Psoas muscle (tissue), 8 donors: ENCODE measurements around the gene COL6A2. TPM values are rescaled to one million over a fixed set of nuclear protein-coding genes. Genes with fewer than 3 reads are reported as not detected.

ENCODE experiments used
- ATAC-seq, 4 donors: fragments of 200-7000 bp; cut with Tn5 transposase; one replicate each; pipeline ENCODE4 v1.9.1; 2020; ENCODE audit warnings: moderate library complexity in 3 of 4, mild to moderate bottlenecking in 2 of 4
- DNase-seq, 2 donors: peaks; one replicate each; pipeline ENCODE4 v3.0.0-alpha.2; 2020
- H3K27ac ChIP-seq: fragments of 200-600 bp; one replicate; pipeline ENCODE4 v1.8.0; 2022
- H3K27me3 ChIP-seq, 3 donors: fragments of 200-600 bp in 1 of 3; one replicate each; pipeline versions ENCODE4 v1.6.1 to v1.8.0; 2013 to 2022; ENCODE audit warnings: low read length in 2 of 3, mild to moderate bottlenecking in 2 of 3, moderate library complexity in 1 of 3; ENCODE audit not compliant: insufficient read depth in 3 of 3
- H3K36me3 ChIP-seq, 2 donors: fragments of 200-600 bp in 1 of 2; one replicate each; pipeline versions ENCODE4 v1.6.1 to v1.8.0; 2013 to 2022; ENCODE audit warnings: low read depth in 1 of 2, mild to moderate bottlenecking in 1 of 2, moderate library complexity in 1 of 2; ENCODE audit not compliant: insufficient read depth in 1 of 2
- H3K4me1 ChIP-seq: fragments of 200-600 bp; one replicate; pipeline ENCODE4 v1.8.0; 2022
- H3K4me3 ChIP-seq: fragments of 200-600 bp; one replicate; pipeline ENCODE4 v1.8.0; 2022; ENCODE audit warnings: mild to moderate bottlenecking
- H3K9me3 ChIP-seq: fragments of 200-600 bp; one replicate; pipeline ENCODE4 v1.8.0; 2022
- WGBS, 3 donors: extraction: QIAGEN DNeasy Blood & Tissue Kit; methylation state at CpG; one replicate each; pipeline versions ENCODE4 v1.1.6 to v1.1.7; 2013; 5-methylcytosine and 5-hydroxymethylcytosine counted together
- intact Hi-C, 2 donors: fragments of 100-400 bp; cut with DNase I; formaldehyde crosslinking; loops; one replicate each; pipeline versions ENCODE4 v1.11.0 to v1.14.2; 2022
- polyA plus RNA-seq, 3 donors: library from polyadenylated mRNA; stranded (reverse); fragments of 200-250 nt; gene quantifications; one replicate each; pipeline ENCODE4 v1.2.3, GENCODE V29; 2013
- total RNA-seq, 4 donors: library from RNA; stranded (reverse); fragmentation: NEBNext Ultra II Directional in 2 of 4; extraction: Animal tissue kit (Norgen Biotek cat#: 25700) in 2 of 4; gene quantifications; one replicate each; pipeline versions ENCODE4 v1.2.1 to v1.2.4, GENCODE V29; 2021 to 2023
- TF ChIP-seq, protein P1 (sequence below): fragments of 200-600 bp; IDR thresholded peaks from one replicate; pipeline ENCODE4 v1.8.0; 2022; ENCODE audit warnings: antibody characterized with exemption
- donor health status: healthy with polysubstance abuse.
- donor health status: DM: no; HTN: no; CAD: no; lungs with moderate emphysema.
- donor health status: Bipolar disorder and iron deficiency.
- donor health status: healthy.
- donor health status: DM: yes; HTN: yes; CAD: no.
- donor health status: DM: no; HTN: no; CAD: no.
- donor health status: DM: no; HTN: no; CAD: no.
- donor health status: DM: yes; HTN: yes; CAD: no.

COL6A2 gene
- total and polyA plus RNA-seq, 7 donors = 29.8 to 122 (median 58.8) TPM

- TF ChIP-seq, protein P1, sequence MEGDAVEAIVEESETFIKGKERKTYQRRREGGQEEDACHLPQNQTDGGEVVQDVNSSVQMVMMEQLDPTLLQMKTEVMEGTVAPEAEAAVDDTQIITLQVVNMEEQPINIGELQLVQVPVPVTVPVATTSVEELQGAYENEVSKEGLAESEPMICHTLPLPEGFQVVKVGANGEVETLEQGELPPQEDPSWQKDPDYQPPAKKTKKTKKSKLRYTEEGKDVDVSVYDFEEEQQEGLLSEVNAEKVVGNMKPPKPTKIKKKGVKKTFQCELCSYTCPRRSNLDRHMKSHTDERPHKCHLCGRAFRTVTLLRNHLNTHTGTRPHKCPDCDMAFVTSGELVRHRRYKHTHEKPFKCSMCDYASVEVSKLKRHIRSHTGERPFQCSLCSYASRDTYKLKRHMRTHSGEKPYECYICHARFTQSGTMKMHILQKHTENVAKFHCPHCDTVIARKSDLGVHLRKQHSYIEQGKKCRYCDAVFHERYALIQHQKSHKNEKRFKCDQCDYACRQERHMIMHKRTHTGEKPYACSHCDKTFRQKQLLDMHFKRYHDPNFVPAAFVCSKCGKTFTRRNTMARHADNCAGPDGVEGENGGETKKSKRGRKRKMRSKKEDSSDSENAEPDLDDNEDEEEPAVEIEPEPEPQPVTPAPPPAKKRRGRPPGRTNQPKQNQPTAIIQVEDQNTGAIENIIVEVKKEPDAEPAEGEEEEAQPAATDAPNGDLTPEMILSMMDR = no peak
- intact Hi-C loops = no loop called here
- Histone ChIP-seq H3K4me3 (no peak overlapping the region), H3K9me3 (no peaks in the 10 kb centered on the region), H3K36me3 (no peaks in the 10 kb centered on the region), H3K4me1 (no peaks in the 10 kb centered on the region), H3K27ac (no peak overlapping the region), H3K27me3 (no peaks in the 10 kb centered on the region)
- WGBS, 3 donors = 75 to 87% (median 78%) methylated on average over 3 to 4 of the region's 4 CpGs
- ATAC-seq = peak in 1 of 4 donors; percentile 14
- DNase-seq = peak; percentile 17 to 48
These were observed 33.6 kb downstream of the COL6A2 start for GRCh38 chr21:46131588-46131837.

DNA sequence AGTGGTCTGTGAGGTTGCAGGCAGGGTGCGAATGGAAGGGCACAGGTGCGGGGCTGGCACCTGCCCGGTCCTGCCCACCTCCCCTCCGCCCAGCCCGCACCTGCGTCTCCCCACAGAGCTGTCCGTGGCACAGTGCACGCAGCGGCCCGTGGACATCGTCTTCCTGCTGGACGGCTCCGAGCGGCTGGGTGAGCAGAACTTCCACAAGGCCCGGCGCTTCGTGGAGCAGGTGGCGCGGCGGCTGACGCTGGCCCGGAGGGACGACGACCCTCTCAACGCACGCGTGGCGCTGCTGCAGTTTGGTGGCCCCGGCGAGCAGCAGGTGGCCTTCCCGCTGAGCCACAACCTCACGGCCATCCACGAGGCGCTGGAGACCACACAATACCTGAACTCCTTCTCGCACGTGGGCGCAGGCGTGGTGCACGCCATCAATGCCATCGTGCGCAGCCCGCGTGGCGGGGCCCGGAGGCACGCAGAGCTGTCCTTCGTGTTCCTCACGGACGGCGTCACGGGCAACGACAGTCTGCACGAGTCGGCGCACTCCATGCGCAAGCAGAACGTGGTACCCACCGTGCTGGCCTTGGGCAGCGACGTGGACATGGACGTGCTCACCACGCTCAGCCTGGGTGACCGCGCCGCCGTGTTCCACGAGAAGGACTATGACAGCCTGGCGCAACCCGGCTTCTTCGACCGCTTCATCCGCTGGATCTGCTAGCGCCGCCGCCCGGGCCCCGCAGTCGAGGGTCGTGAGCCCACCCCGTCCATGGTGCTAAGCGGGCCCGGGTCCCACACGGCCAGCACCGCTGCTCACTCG lies 34.1 kb downstream of the COL6A2 start:
- peak in 3 of 4 donors; percentile 4 to 16 (median 4) for ATAC-seq

DNA sequence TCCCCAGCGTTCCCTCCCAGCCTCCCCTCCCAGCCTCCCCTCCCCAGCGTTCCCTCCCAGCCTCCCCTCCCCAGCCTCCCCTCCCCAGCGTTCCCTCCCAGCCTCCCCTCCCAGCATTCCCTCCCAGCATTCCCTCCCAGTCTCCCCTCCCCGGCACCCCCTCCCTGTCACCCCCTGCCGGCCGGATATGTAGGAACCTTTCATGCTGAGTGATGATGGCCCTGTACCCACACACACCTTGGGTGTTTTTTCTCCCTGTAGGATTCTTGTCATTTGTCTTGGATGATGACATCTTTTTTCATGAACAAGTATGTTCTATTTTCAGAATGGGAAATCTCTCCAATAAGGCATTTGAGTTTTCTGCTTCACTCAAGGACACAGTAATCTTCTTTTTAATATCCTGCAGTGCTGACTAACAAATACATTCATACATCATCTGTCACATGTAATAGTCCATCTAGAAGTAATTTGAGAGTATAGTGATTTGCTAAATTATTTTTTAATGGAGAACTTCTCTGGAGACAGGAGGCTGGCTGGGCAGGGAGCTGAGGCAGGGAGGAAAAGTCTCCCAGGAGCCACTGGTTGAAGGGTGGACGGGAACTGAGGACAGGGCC lies 38.0 kb downstream of the COL6A2 start:
- WGBS, 3 donors = 50 to 82% (median 76%) methylated on average over 4 to 7 of the region's 7 CpGs

More for the DNA sequence above, 34.1 kb downstream of the COL6A2 start:
- no peak overlapping the region for H3K27ac ChIP-seq
- H3K4me3 ChIP-seq = no peak overlapping the region
- 91 to 92% (median 92%) methylated on average over 83 to 85 of the region's 85 CpGs for WGBS, 3 donors
- DNase-seq = peak in 1 of 2 donors; percentile 18
- H3K4me1 ChIP-seq = no peaks in the 10 kb centered on the region
- no peaks in the 10 kb centered on the region for H3K9me3 ChIP-seq
- intact Hi-C loops = no loop called here
- TF ChIP-seq, protein P1 = no peak
- H3K36me3 ChIP-seq = no peaks in the 10 kb centered on the region
- no peaks in the 10 kb centered on the region for H3K27me3 ChIP-seq

DNA sequence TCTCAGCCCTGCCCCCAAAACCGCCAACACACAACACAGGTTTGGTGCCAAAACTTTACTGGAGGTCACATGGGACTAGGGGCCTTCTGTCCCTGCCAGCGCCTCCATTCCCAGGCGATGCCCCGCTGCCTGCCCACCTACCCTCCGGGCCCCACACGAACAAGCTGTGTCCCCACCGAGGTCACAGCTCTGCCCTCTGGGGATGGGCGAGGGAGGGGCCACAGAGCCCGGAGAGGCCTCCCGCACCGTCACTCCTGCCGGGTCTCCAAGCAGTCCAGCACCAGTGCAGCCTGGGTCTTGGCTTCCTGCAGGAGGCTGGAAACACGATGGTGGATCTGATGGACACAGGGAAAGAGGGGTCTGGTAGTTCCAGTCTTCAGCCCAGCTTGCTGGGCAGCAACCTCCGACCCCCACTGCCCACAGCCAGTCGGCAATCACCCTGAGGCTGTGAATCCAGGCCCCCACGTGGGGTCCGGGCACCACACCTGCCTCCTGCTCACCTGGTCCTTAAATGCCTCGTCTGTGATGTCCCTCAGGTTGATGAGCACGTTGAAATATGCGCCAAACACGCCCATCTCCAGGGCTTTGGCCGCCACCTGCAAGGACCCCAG lies 38.9 kb downstream of the COL6A2 start:
- WGBS, 3 donors = 71 to 75% (median 74%) methylated on average over 22 of the region's 22 CpGs
- Histone ChIP-seq H3K4me3 (no peak overlapping the region), H3K27me3 (no peaks in the 10 kb centered on the region), H3K36me3 (no peaks in the 10 kb centered on the region), H3K9me3 (no peaks in the 10 kb centered on the region), H3K27ac (no peak overlapping the region), H3K4me1 (no peaks in the 10 kb centered on the region)
- TF ChIP-seq, protein P1 = no peak
- DNase-seq (no peak), ATAC-seq (no peak)
- intact Hi-C loops = no loop called here

More for the DNA sequence above, 38.0 kb downstream of the COL6A2 start:
- H3K36me3 ChIP-seq = no peaks in the 10 kb centered on the region
- H3K27ac ChIP-seq = no peak overlapping the region
- no peaks in the 10 kb centered on the region for H3K9me3 ChIP-seq
- no peaks in the 10 kb centered on the region for H3K27me3 ChIP-seq
- H3K4me1 ChIP-seq = no peaks in the 10 kb centered on the region
- no peak for ATAC-seq
- no peak overlapping the region for H3K4me3 ChIP-seq
- TF ChIP-seq, protein P1 = no peak
- intact Hi-C loops = no loop called here
- no peak for DNase-seq
